ENCODE results near the gene USH2A. TPM values are rescaled to one million over a fixed set of nuclear protein-coding genes. Genes with fewer than 3 reads are reported as not detected.
A peak's percentile ranks its signal among the peaks of the same experiment; 100 is the strongest.

Gene USH2A
- total RNA-seq, 1 experiment from 2014 or later = 8.1 TPM

GRCh38 chr1:215645861-215646260 lies 777.4 kb downstream of the USH2A start:
- DNase-seq (ENCODE audit: low spot score) = no peak

- no peak for DNase-seq (ENCODE audit: low spot score)
Measured at GRCh38 chr1:215645182-215645581, 778.1 kb downstream of the USH2A start.

- no peak for DNase-seq (ENCODE audit: low spot score)
Measured at GRCh38 chr1:215643592-215644321, 779.5 kb downstream of the USH2A start.

- no peak for DNase-seq (ENCODE audit: low spot score)
Measured at GRCh38 chr1:215640429-215641148, 782.7 kb downstream of the USH2A start.

GRCh38 chr1:215637041-215637573 lies 786.1 kb downstream of the USH2A start:
- peak; percentile 35 for DNase-seq (ENCODE audit: low spot score)

GRCh38 chr1:215636258-215636965 lies 786.8 kb downstream of the USH2A start:
- DNase-seq (ENCODE audit: low spot score) = no peak

GRCh38 chr1:215635827-215636226 lies 787.4 kb downstream of the USH2A start:
- no peak for DNase-seq (ENCODE audit: low spot score)

GRCh38 chr1:215631489-215631888 lies 791.8 kb downstream of the USH2A start:
- peak; percentile 95 for DNase-seq (ENCODE audit: low spot score)

- DNase-seq (ENCODE audit: low spot score) = no peak
Measured at GRCh38 chr1:215631040-215631439, 792.2 kb downstream of the USH2A start.

- DNase-seq (ENCODE audit: low spot score) = no peak
Measured at GRCh38 chr1:215625949-215626348, 797.3 kb downstream of the USH2A start.

GRCh38 chr1:215623162-215623561 lies 800.1 kb downstream of the USH2A start:
- no peak for DNase-seq (ENCODE audit: low spot score)

- DNase-seq (ENCODE audit: low spot score) = no peak
Measured at GRCh38 chr1:215617979-215618378, 805.3 kb downstream of the USH2A start.

GRCh38 chr1:215612391-215612790 lies 810.9 kb downstream of the USH2A start:
- no peak for DNase-seq (ENCODE audit: low spot score)

- no peak for DNase-seq (ENCODE audit: low spot score)
Measured at GRCh38 chr1:215608646-215609045, 814.6 kb downstream of the USH2A start.

- DNase-seq (ENCODE audit: low spot score) = no peak
Measured at GRCh38 chr1:215607412-215607811, 815.8 kb downstream of the USH2A start.

- DNase-seq (ENCODE audit: low spot score) = no peak
Measured at GRCh38 chr1:215606564-215607168, 816.6 kb downstream of the USH2A start.

GRCh38 chr1:215606036-215606435 lies 817.2 kb downstream of the USH2A start:
- no peak for DNase-seq (ENCODE audit: low spot score)

GRCh38 chr1:215605011-215605621 lies 818.1 kb downstream of the USH2A start:
- no peak for DNase-seq (ENCODE audit: low spot score)

- DNase-seq (ENCODE audit: low spot score) = no peak
Measured at GRCh38 chr1:215603319-215603718, 819.9 kb downstream of the USH2A start.

GRCh38 chr1:215601276-215601675 lies 822.0 kb downstream of the USH2A start:
- DNase-seq (ENCODE audit: low spot score) = no peak

- DNase-seq (ENCODE audit: low spot score) = no peak
Measured at GRCh38 chr1:215600867-215601266, 822.4 kb downstream of the USH2A start.

Data from A172 (cell line).